Liver (tissue), 3 donors: ENCODE measurements around the gene HAUS2.

Experiments used
- FOXA1 ChIP-seq: IDR thresholded peaks from 2 replicates; pipeline ENCODE4 v1.6.1; 2016; ENCODE audit warnings: antibody characterized with exemption
- GABPA ChIP-seq, 2 donors: IDR thresholded peaks in 1 of 2; conservative IDR thresholded peaks in 1 of 2; 2 replicates each; pipeline ENCODE4 v1.6.1; 2016; ENCODE audit warnings: antibody characterized with exemption in 2 of 2, mild to moderate bottlenecking in 1 of 2, moderate library complexity in 1 of 2
- REST ChIP-seq: IDR thresholded peaks from 2 replicates; pipeline ENCODE4 v1.6.1; 2016; ENCODE audit warnings: antibody characterized with exemption, mild to moderate bottlenecking
- TAF1 ChIP-seq: conservative IDR thresholded peaks from 2 replicates; pipeline ENCODE4 v1.6.1; 2016; ENCODE audit warnings: antibody characterized with exemption, mild to moderate bottlenecking
- TF ChIP-seq, protein P1 (sequence below): fragments of 150-350 bp; IDR thresholded peaks from 2 replicates; pipeline ENCODE4 v1.5.1; 2017; ENCODE audit warnings: improper control_type of control experiment, low read depth, low read length; ENCODE audit not compliant: missing input control
- donor health status: healthy.
- donor health status: healthy.

DNA sequence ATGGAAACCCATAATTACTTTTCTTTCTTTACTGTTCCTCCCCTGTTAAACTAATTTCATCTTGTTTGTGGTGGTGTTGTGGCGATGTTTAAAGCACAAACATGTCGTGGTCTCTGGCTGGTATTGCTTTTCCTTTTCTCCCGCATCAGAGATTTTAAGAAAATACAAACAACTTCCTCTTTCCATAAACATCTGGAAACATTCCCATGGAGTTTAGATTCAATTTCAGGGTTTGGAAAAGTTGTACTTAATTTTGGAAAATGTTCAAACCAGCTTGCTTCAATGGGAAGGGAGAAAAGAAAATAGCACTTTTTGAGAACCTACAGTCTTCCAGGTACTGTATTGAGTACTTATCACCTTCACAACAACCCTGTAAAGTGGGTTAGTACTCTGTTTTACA, 57.2 kb downstream of the HAUS2 start:
- TF ChIP-seq, protein P1, sequence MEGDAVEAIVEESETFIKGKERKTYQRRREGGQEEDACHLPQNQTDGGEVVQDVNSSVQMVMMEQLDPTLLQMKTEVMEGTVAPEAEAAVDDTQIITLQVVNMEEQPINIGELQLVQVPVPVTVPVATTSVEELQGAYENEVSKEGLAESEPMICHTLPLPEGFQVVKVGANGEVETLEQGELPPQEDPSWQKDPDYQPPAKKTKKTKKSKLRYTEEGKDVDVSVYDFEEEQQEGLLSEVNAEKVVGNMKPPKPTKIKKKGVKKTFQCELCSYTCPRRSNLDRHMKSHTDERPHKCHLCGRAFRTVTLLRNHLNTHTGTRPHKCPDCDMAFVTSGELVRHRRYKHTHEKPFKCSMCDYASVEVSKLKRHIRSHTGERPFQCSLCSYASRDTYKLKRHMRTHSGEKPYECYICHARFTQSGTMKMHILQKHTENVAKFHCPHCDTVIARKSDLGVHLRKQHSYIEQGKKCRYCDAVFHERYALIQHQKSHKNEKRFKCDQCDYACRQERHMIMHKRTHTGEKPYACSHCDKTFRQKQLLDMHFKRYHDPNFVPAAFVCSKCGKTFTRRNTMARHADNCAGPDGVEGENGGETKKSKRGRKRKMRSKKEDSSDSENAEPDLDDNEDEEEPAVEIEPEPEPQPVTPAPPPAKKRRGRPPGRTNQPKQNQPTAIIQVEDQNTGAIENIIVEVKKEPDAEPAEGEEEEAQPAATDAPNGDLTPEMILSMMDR, result no peak
- TF ChIP-seq FOXA1, result no peak
- no peak for TF ChIP-seq REST
- no peak for TF ChIP-seq GABPA (IDR thresholded peaks at IDR 0.05 in 1 of 2, conservative IDR thresholded peaks at IDR 0.05 in 1 of 2)
- TF ChIP-seq TAF1, result no peak
